RWPE2 (cell line): Measurements from ENCODE around the gene HMGCS2.

ENCODE experiments used
- ATAC-seq: fragments of 200-7000 bp; cut with Tn5 transposase; 3 replicates; pipeline ENCODE4 v1.9.1; 2021; ENCODE audit warnings: low read depth
- DNase-seq: peaks from one replicate; pipeline ENCODE4 v3.0.0-alpha.2; 2020; ENCODE audit warnings: low spot score
- H3K27ac ChIP-seq: fragments of 450-650 bp; 2 replicates; pipeline ENCODE4 v1.5.1; 2017; ENCODE audit warnings: mild to moderate bottlenecking; ENCODE audit not compliant: poor library complexity, severe bottlenecking
- H3K27me3 ChIP-seq: fragments of 250-450 bp; sonication (Bioruptor Pico); 2 replicates; pipeline ENCODE4 v1.5.1; 2021; ENCODE audit warnings: mild to moderate bottlenecking, moderate library complexity; ENCODE audit not compliant: insufficient read depth, poor library complexity, severe bottlenecking
- H3K36me3 ChIP-seq: fragments of 250-450 bp; sonication (Bioruptor Pico); 2 replicates; pipeline ENCODE4 v1.5.1; 2020; ENCODE audit warnings: low read depth, mild to moderate bottlenecking, moderate library complexity
- H3K4me1 ChIP-seq: fragments of 250-450 bp; sonication (Bioruptor Pico); 2 replicates; pipeline ENCODE4 v1.5.1; 2021; ENCODE audit warnings: mild to moderate bottlenecking, moderate library complexity; ENCODE audit not compliant: insufficient read depth, poor library complexity, severe bottlenecking
- H3K4me3 ChIP-seq: fragments of 250-450 bp; sonication (Bioruptor Pico); 2 replicates; pipeline ENCODE4 v1.5.1; 2021; ENCODE audit warnings: mild to moderate bottlenecking, moderate library complexity; ENCODE audit not compliant: severe bottlenecking
- H3K9me3 ChIP-seq: fragments of 250-450 bp; sonication (Bioruptor Pico); 2 replicates; pipeline ENCODE4 v1.5.1; 2021; ENCODE audit warnings: mild to moderate bottlenecking, moderate library complexity; ENCODE audit not compliant: severe bottlenecking
- TF ChIP-seq, protein P1 (sequence below): fragments of 450-650 bp; IDR thresholded peaks from one replicate; pipeline ENCODE4 v1.5.1; 2017; ENCODE audit warnings: mild to moderate bottlenecking, moderate library complexity; ENCODE audit not compliant: poor library complexity, severe bottlenecking

Gene HMGCS2

DNA sequence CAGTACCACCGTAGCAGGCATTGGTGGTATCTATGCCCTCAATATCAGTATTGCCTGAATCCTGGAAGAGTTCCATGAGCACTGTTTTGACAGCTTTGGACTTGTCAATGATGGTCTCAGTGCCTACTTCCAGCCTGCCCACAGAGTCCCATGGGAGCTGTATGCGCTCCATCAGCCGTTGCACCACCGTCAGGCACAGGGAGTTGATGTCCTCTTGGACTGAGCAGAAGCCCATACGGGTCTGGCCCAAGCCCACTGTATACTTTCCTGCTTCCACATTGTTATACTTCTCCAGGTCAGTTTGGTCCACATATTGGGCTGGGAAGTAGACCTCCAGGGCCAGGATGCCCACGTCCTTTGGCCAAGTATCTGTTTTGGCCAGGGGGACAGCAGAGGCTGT lies 4.5 kb downstream of the HMGCS2 start:
- no peak overlapping the region for H3K4me3 ChIP-seq
- no peaks in the 10 kb centered on the region for H3K27me3 ChIP-seq
- H3K27ac ChIP-seq: no peak overlapping the region
- H3K9me3 ChIP-seq: no peaks in the 10 kb centered on the region
- TF ChIP-seq, protein P1, sequence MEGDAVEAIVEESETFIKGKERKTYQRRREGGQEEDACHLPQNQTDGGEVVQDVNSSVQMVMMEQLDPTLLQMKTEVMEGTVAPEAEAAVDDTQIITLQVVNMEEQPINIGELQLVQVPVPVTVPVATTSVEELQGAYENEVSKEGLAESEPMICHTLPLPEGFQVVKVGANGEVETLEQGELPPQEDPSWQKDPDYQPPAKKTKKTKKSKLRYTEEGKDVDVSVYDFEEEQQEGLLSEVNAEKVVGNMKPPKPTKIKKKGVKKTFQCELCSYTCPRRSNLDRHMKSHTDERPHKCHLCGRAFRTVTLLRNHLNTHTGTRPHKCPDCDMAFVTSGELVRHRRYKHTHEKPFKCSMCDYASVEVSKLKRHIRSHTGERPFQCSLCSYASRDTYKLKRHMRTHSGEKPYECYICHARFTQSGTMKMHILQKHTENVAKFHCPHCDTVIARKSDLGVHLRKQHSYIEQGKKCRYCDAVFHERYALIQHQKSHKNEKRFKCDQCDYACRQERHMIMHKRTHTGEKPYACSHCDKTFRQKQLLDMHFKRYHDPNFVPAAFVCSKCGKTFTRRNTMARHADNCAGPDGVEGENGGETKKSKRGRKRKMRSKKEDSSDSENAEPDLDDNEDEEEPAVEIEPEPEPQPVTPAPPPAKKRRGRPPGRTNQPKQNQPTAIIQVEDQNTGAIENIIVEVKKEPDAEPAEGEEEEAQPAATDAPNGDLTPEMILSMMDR: no peak
- ATAC-seq (no peak), DNase-seq (no peak)
- H3K36me3 ChIP-seq: no peaks in the 10 kb centered on the region
- H3K4me1 ChIP-seq: no peaks in the 10 kb centered on the region

DNA sequence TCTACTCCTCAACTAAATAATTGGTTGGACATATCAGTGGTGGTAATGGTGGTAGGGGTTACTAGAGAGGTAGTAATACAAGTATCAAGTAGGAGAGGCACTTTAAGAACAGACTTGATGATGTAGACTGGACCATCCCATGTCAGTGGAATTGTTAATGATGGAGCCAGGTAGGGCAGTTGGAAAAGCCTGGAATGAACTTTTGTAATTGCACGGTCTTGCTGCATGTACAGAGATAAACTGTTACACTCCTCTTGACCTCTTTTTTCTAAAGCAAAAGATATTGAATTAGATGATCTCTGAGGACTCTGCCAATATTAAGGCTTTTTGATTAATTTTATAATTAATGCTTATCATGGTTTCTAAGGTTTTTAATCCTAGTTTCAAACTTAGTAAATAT lies 5.8 kb downstream of the HMGCS2 start:
- DNase-seq (no peak), ATAC-seq (no peak)
- TF ChIP-seq, protein P1: no peak
- no peak overlapping the region for H3K4me3 ChIP-seq
- no peaks in the 10 kb centered on the region for H3K27me3 ChIP-seq
- H3K4me1 ChIP-seq: no peaks in the 10 kb centered on the region
- H3K9me3 ChIP-seq: no peaks in the 10 kb centered on the region
- no peak overlapping the region for H3K27ac ChIP-seq
- no peaks in the 10 kb centered on the region for H3K36me3 ChIP-seq

DNA sequence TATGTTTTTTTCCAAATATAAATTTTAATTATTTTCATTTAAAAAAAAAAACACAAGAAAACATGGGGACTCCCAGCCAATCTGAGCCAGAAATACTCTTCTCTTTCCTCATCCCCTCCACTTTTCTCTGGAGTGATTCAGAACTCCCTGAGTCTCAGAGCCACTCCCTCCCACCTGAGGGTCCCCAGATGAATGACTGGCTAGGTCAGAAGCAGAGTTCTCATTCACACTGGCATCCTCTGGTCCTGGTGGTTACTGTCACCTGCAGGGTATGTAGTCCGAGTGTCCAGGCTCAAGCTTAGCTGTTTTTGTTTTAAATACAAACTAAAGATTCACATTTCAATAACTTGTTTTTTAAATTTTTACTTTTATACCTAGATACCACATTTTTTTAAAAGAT lies 6.3 kb downstream of the HMGCS2 start:
- Histone ChIP-seq H3K4me3 (no peak overlapping the region), H3K9me3 (no peaks in the 10 kb centered on the region), H3K27me3 (no peaks in the 10 kb centered on the region), H3K27ac (no peak overlapping the region), H3K4me1 (no peaks in the 10 kb centered on the region), H3K36me3 (no peaks in the 10 kb centered on the region)
- TF ChIP-seq, protein P1: no peak
- no peak for DNase-seq
- no peak for ATAC-seq

DNA sequence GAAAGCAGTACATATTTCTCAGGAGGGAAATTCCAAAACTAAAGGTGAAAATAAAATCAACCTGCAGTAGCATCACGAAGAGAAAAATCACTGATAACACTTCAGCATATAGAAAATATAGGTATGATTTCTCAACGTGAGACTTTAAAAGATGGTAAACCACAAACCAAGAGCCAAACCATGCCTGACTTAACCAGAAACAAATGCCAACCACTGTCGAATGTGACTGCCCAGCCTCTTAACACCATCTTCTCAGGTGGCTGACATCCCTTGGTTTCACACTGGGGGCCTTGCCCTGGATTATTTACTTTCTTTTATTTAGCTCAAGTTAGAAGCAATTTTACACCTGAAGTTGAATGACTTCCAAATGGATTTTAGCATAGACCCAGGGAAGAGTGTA lies 10.1 kb downstream of the HMGCS2 start:
- Histone ChIP-seq H3K4me3 (no peak overlapping the region), H3K9me3 (no peaks in the 10 kb centered on the region), H3K27me3 (no peaks in the 10 kb centered on the region), H3K36me3 (no peaks in the 10 kb centered on the region), H3K4me1 (no peaks in the 10 kb centered on the region), H3K27ac (no peak overlapping the region)
- no peak for DNase-seq
- no peak for ATAC-seq
- TF ChIP-seq, protein P1: no peak

DNA sequence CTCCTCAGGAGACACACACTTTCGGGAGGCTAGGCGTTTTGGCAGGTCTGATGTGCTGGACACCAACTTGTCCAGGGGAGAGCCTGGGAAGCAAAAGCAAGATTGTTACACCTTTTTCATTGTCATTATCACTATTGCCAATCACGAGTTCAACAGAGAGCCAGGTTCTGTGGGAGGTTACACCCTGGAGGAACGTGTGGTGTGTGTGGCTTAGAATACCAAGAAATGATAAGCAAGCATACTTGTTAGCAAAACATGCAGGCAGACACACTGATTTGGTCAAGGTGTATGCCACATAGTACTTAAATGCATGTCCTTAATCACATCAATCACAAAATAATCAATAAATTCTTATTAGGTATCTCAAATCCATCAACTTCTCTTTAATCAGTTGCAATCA lies 16.1 kb downstream of the HMGCS2 start:
- no peaks in the 10 kb centered on the region for H3K36me3 ChIP-seq
- DNase-seq (no peak), ATAC-seq (no peak)
- H3K9me3 ChIP-seq: no peaks in the 10 kb centered on the region
- TF ChIP-seq, protein P1: no peak
- no peaks in the 10 kb centered on the region for H3K27me3 ChIP-seq
- no peak overlapping the region for H3K4me3 ChIP-seq
- no peak overlapping the region for H3K27ac ChIP-seq
- H3K4me1 ChIP-seq: peaks cover 3% of the 10 kb centered on the region
